K562 (cell line): ENCODE data around the gene APOBEC3A. TPM values are rescaled to one million over a fixed set of nuclear protein-coding genes. Genes with fewer than 3 reads are reported as not detected.

ENCODE experiments used
- ATAC-seq: fragments of 200-7000 bp; cut with Tn5 transposase; 3 replicates; pipeline ENCODE4 v1.9.1; 2020; ENCODE audit warnings: moderate library complexity
- BruUV-seq: library from RNA; stranded (reverse); fragments of 400-500 nt; replicated peaks from 2 replicates; lab custom pipeline; 2021; lab: Mats Ljungman, UMichigan
- CTCF ChIA-PET: fragments of 300-600 bp; formaldehyde crosslinking; extraction: SDS; loops from one replicate; lab custom pipeline; 2021; ENCODE audit warnings: low intra/inter-chr PET ratio; lab: Yijun Ruan, JAX
- POLR2A ChIA-PET: fragments of 300-600, 350-650 bp; sonication (Branson Sonifier 250); formaldehyde crosslinking; extraction: SDS; loops from one replicate; lab custom pipeline; 2021; ENCODE audit warnings: antibody characterized with exemption, inconsistent platforms; lab: Yijun Ruan, JAX
- DNase-seq, 4 experiments: peaks; one replicate each; pipeline versions ENCODE4 v3.0.0 to v3.0.0-alpha.2; 2011 to 2018; ENCODE audit warnings: low spot score in 3 of 4, mixed read lengths in 3 of 4; ENCODE audit errors: extremely low read depth in 1 of 4
- FAIRE-seq: peaks from 2 replicates; lab custom pipeline; 2011; peaks lifted over from hg19 to GRCh38; lab: Jason Lieb, UNC
- H2AFZ ChIP-seq: 2 replicates; pipeline ENCODE4 v1.6.0; 2011; ENCODE audit warnings: low read depth, low read length, control low read depth, inconsistent platforms
- H3K27ac ChIP-seq: fragments of 200-600 bp; 3 replicates; pipeline ENCODE4 v1.8.0; 2011; ENCODE audit warnings: low read depth, mild to moderate bottlenecking, control low read depth, inconsistent platforms, low read length, moderate library complexity, mixed read lengths; ENCODE audit errors: extremely low read depth
- H3K27me3 ChIP-seq, 2 experiments: fragments of 300-600 bp in 1 of 2; 2 replicates in 1 of 2; 3 replicates in 1 of 2; pipeline versions ENCODE4 v1.6.0 to v1.8.0; 2011; ENCODE audit warnings: inconsistent platforms in 2 of 2, low read length in 2 of 2, mild to moderate bottlenecking in 1 of 2, mixed read lengths in 1 of 2, moderate library complexity in 1 of 2; ENCODE audit not compliant: control insufficient read depth in 2 of 2, insufficient read depth in 2 of 2
- H3K36me3 ChIP-seq: fragments of 300-600 bp; 3 replicates; pipeline ENCODE4 v1.8.0; 2011; ENCODE audit warnings: mild to moderate bottlenecking, low read length, inconsistent platforms; ENCODE audit not compliant: control insufficient read depth, insufficient read depth
- H3K4me1 ChIP-seq, 2 experiments: fragments of 200-600 bp in 1 of 2; replicated peaks in 1 of 2; 2 replicates in 1 of 2; 3 replicates in 1 of 2; pipeline versions ENCODE4 v1.5.1 to v1.8.0; 2011; ENCODE audit warnings: inconsistent platforms in 2 of 2, low read length in 2 of 2, mild to moderate bottlenecking in 1 of 2, mixed read lengths in 1 of 2, moderate library complexity in 1 of 2; ENCODE audit not compliant: control insufficient read depth in 2 of 2, insufficient read depth in 2 of 2
- H3K4me2 ChIP-seq: 2 replicates; pipeline ENCODE4 v1.6.1; 2011; ENCODE audit warnings: low read length, control low read depth, inconsistent platforms, mixed read lengths; ENCODE audit not compliant: insufficient read depth
- H3K4me3 ChIP-seq: fragments of 200-600 bp; sonication (generic), shearing (Covaris generic); 2 replicates; pipeline ENCODE4 v1.5.1; 2016; ENCODE audit warnings: control low read depth, inconsistent platforms
- H3K79me2 ChIP-seq: fragments of 200-600 bp; 3 replicates; pipeline ENCODE4 v1.8.0; 2011; ENCODE audit warnings: low read length, inconsistent platforms; ENCODE audit not compliant: control insufficient read depth, insufficient read depth
- H3K9ac ChIP-seq, 2 experiments: 2 replicates each; pipeline versions ENCODE4 v1.6.0 to v1.6.1; 2011; ENCODE audit warnings: low read depth in 2 of 2, low read length in 2 of 2, control low read depth in 1 of 2, inconsistent platforms in 1 of 2, mild to moderate bottlenecking in 1 of 2, mixed read lengths in 1 of 2; ENCODE audit not compliant: insufficient read depth in 1 of 2
- H3K9me1 ChIP-seq: one replicate; pipeline ENCODE4 v1.6.0; 2011; ENCODE audit warnings: inconsistent platforms, mild to moderate bottlenecking, low read length, moderate library complexity; ENCODE audit not compliant: control insufficient read depth, insufficient read depth
- H3K9me3 ChIP-seq: replicated peaks from 2 replicates; pipeline ENCODE4 v1.5.1; 2011; ENCODE audit warnings: low read depth, low read length, inconsistent platforms; ENCODE audit not compliant: control insufficient read depth, insufficient read depth
- H4K20me1 ChIP-seq: replicated peaks from 2 replicates; pipeline ENCODE4 v1.6.1; 2011; ENCODE audit warnings: low read length, inconsistent platforms, mixed read lengths; ENCODE audit not compliant: control insufficient read depth, insufficient read depth
- CXXC5 ChIP-seq: fragments of 250-450 bp; sonication (Bioruptor Pico); IDR thresholded peaks from 2 replicates; pipeline ENCODE4 v1.8.0; 2022; ENCODE audit warnings: inconsistent platforms, mild to moderate bottlenecking, moderate library complexity
- E2F3 ChIP-seq: fragments of 250-450 bp; sonication (Bioruptor Pico); IDR thresholded peaks from 2 replicates; pipeline ENCODE4 v1.4.0; 2020; ENCODE audit warnings: mild to moderate bottlenecking
- FOS ChIP-seq: IDR thresholded peaks from 3 replicates; pipeline ENCODE4 v1.6.1; 2011; ENCODE audit not compliant: insufficient read length; ENCODE audit errors: extremely low read depth
- FOXA3 ChIP-seq, 2 experiments: fragments of 450-650 bp in 1 of 2; sonication (generic) in 1 of 2; formaldehyde crosslinking; IDR thresholded peaks in 1 of 2; conservative IDR thresholded peaks in 1 of 2; 2 replicates each; pipeline versions ENCODE4 v1.4.0 to v1.8.0; 2020 to 2022; ENCODE audit warnings: mild to moderate bottlenecking in 2 of 2, missing genetic modification reagents in 1 of 2
- KLF1 ChIP-seq: fragments of 450-650 bp; IDR thresholded peaks from 2 replicates; pipeline ENCODE4 v1.6.1; 2016; ENCODE audit warnings: missing genetic modification characterization, missing compliant biosample characterization
- POLR2A ChIP-seq: fragments of 450-650 bp; conservative IDR thresholded peaks from 2 replicates; pipeline ENCODE4 v1.6.1; 2016
- RAD51 ChIP-seq: fragments of 450-650 bp; IDR thresholded peaks from 2 replicates; pipeline ENCODE4 v1.7.1; 2016; ENCODE audit warnings: low read depth, mild to moderate bottlenecking, borderline replicate concordance
- SFPQ ChIP-seq: fragments of 200-400 bp; formaldehyde crosslinking; IDR thresholded peaks from 2 replicates; pipeline ENCODE4 v1.6.1; 2017; ENCODE audit warnings: mild to moderate bottlenecking, low read depth, low read length, moderate library complexity
- TAF9B ChIP-seq: fragments of 450-650 bp; IDR thresholded peaks from 2 replicates; pipeline ENCODE4 v1.6.1; 2018; ENCODE audit warnings: mild to moderate bottlenecking; ENCODE audit not compliant: partially characterized antibody
- TARDBP ChIP-seq: fragments of 450-650 bp; IDR thresholded peaks from 2 replicates; pipeline ENCODE4 v1.6.1; 2016
- TCF3 ChIP-seq: sonication (generic); formaldehyde crosslinking; IDR thresholded peaks from 2 replicates; pipeline ENCODE4 v1.4.0; 2020; ENCODE audit warnings: mild to moderate bottlenecking, missing genetic modification reagents
- TSHZ1 ChIP-seq: fragments of 250-450 bp; sonication (Bioruptor Pico); IDR thresholded peaks from 2 replicates; pipeline ENCODE4 v1.4.0; 2020; ENCODE audit warnings: mild to moderate bottlenecking, moderate library complexity
- ZNF184 ChIP-seq: sonication (generic); formaldehyde crosslinking; IDR thresholded peaks from 2 replicates; pipeline ENCODE4 v1.5.0; 2020; ENCODE audit warnings: missing genetic modification reagents
- ZNF511 ChIP-seq: sonication (generic); formaldehyde crosslinking; IDR thresholded peaks from 2 replicates; pipeline ENCODE4 v1.8.0; 2022; ENCODE audit warnings: mild to moderate bottlenecking, missing genetic modification reagents
- WGBS: fragments of 100-300 bp; shearing (Covaris generic); methylation state at CpG from one replicate; pipeline ENCODE4 v1.1.6; 2016; ENCODE audit warnings: low coverage, mixed read lengths; ENCODE audit not compliant: insufficient coverage; ENCODE audit errors: missing lambda C conversion rate; 5-methylcytosine and 5-hydroxymethylcytosine counted together
- in situ Hi-C: fragments of 300-500 bp; cut with MboI; formaldehyde crosslinking; loops from 4 replicates; pipeline ENCODE4 v1.15.0; 2018; ENCODE audit warnings: inconsistent platforms, mixed read lengths
- intact Hi-C: fragments of 100-400 bp; cut with micrococcal nuclease; formaldehyde crosslinking; loops from 2 replicates; pipeline ENCODE4 v1.14.2; 2022
- polyA plus RNA-seq, 8 experiments: library from polyadenylated mRNA; depleted of rRNA in 4 of 8; stranded (reverse) in 5 of 8; unstranded in 3 of 8; fragments of >200 nt; fragmentation: Nextera tagmentation in 2 of 8; fragmentation: Illumina TruSeq in 1 of 8; extraction: Ambion mirVana in 2 of 8; extraction: Trizol in 1 of 8; gene quantifications; 2 replicates each; pipeline versions ENCODE4 v1.2.1 to v1.2.3, GENCODE V29; 2011 to 2014; ENCODE audit warnings: inconsistent platforms in 1 of 8, missing spikeins in 1 of 8
- total RNA-seq, 7 experiments: library from RNA; depleted of rRNA in 6 of 7; stranded (reverse); fragments of >200 nt in 6 of 7; fragmentation: Illumina TruSeq in 2 of 7; extraction: Trizol in 2 of 7; gene quantifications; 2 replicates each; pipeline versions ENCODE4 v1.2.1 to v1.2.3, GENCODE V29; 2011 to 2021; ENCODE audit warnings: low replicate concordance in 1 of 7

APOBEC3A gene
- total and polyA plus RNA-seq, 9 of the 15 experiments (the other 6 are each of a cell fraction or from before 2014, with no cell fraction given) = 0.04 TPM; not detected in 8

GRCh38 chr22:38981992-38982927 is 24.9 kb downstream of the APOBEC3A start, which contains the start of gene APOBEC3B (continued):
- TF ChIP-seq SFPQ (no peak), ZNF184 (CRISPR knock-in tag) (no peak), ZNF511 (CRISPR knock-in tag) (no peak), RAD51 (no peak), KLF1 (no peak)
- TF ChIP-seq, all 486 proteins: peak for 57

DNA sequence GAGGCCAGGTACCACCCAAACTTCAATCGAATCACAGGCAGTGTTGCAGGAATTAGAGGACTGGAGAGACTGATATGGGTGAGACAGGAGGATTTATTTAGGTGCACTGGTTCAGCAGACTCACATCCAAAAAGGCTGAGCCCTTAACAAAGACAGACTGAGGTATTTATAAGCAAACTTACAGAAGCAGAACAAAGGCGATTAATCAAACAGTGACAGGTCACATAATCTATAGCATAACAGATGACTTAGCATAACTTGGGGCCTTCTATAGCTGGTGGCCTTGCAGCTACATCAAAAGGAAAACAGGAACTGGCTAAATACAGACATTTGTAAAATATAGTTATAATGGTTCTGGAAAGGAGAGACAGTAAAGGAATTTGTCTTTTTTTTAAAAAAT is 26.8 kb downstream of the APOBEC3A start:
- Histone ChIP-seq H3K9ac (no peak overlapping the region), H3K9me1 (no peaks in the 10 kb centered on the region), H3K27ac (peak overlapping the region; percentile 73; the same call in 2 of the 3 replicates), H3K4me1 (peaks cover 7 to 26% of the 10 kb centered on the region in 2 experiments; a peak in 4 of 5 replicates), H3K79me2 (peaks cover 10% of the 10 kb centered on the region), H2AFZ (no peak overlapping the region), H4K20me1 (no peaks in the 10 kb centered on the region), H3K27me3 (no peaks in the 10 kb centered on the region), H3K4me2 (peak overlapping the region; percentile 8; the same call in 1 of the 2 replicates), H3K9me3 (peaks cover 9% of the 10 kb centered on the region), H3K36me3 (0 out of 3 replicates have a peak, but pooled peaks cover 3% of the 10 kb centered on the region), H3K4me3 (no peak overlapping the region)
- WGBS = 88% methylated on average over 1 of the region's 2 CpGs
- ChIA-PET POLR2A (interaction anchor here (1.0 kb wide), 1 partner anchor 55 kb away, joined by 3 read pairs; no protein-coding TSS in a partner anchor), CTCF (no interaction called here)
- intact Hi-C loops = no loop called here
- peak in 2 of 4 experiments; percentile 46 to 64 for DNase-seq
- BruUV-seq = no TSS peak
- peak; percentile 77 for FAIRE-seq
- ATAC-seq = peak; percentile 24; the same call in 2 of the 3 replicates
- in situ Hi-C loops = no loop called here
- TF ChIP-seq TCF3 (CRISPR knock-in tag) (no peak), TAF9B (peak; percentile 24), FOXA3 (CRISPR knock-in tag; conservative IDR thresholded peaks at IDR 0.05 in 1 of 2, IDR thresholded peaks at IDR 0.05 in 1 of 2) (no peak), CXXC5 (CRISPR knock-in tag) (no peak), TARDBP (no peak), FOS (no peak), TSHZ1 (CRISPR knock-in tag) (no peak), E2F3 (CRISPR knock-in tag) (no peak), POLR2A (no peak)
